A673 (cell line): ENCODE measurements around the gene SERINC2.

Source experiments
- CTCF ChIP-seq: fragments of 300-800, 200-600 bp; sonication (generic); conservative IDR thresholded peaks from 2 replicates; pipeline ENCODE4 v1.5.1; 2017; ENCODE audit warnings: low read depth, mild to moderate bottlenecking, antibody characterized with exemption, low read length, moderate library complexity, mixed read lengths
- EZH2 ChIP-seq: fragments of 200-600 bp; sonication (generic); IDR thresholded peaks from 2 replicates; pipeline ENCODE4 v1.6.1; 2017; ENCODE audit warnings: borderline replicate concordance, low read depth, mild to moderate bottlenecking, mixed read lengths, antibody characterized with exemption, low read length; ENCODE audit not compliant: poor library complexity, severe bottlenecking

- TF ChIP-seq CTCF (no peak), EZH2 (no peak)
Observed at GRCh38 chr1:31432592-31433395, 19.8 kb downstream of the SERINC2 start.
